Mammary epithelial cell (primary cell): Measurements from ENCODE around the gene EPHB2.

Experiments used
- CTCF ChIP-seq, 2 donors: IDR thresholded peaks in 1 of 2; conservative IDR thresholded peaks in 1 of 2; 2 replicates each; pipeline ENCODE4 v1.5.1; 2011 to 2012; ENCODE audit warnings: inconsistent platforms in 2 of 2, low read length in 2 of 2, mild to moderate bottlenecking in 2 of 2, control low read depth in 1 of 2, low read depth in 1 of 2; ENCODE audit not compliant: insufficient read depth in 1 of 2; ENCODE audit errors: extremely low read depth in 1 of 2
- EZH2 ChIP-seq: IDR thresholded peaks from 2 replicates; pipeline ENCODE4 v1.6.1; 2012; ENCODE audit warnings: low read length, inconsistent platforms, borderline replicate concordance

- TF ChIP-seq EZH2 (no peak), CTCF (conservative IDR thresholded peaks at IDR 0.05 in 1 of 2, IDR thresholded peaks at IDR 0.05 in 1 of 2; ENCODE audit: extremely low read depth in 1 of 2, insufficient read depth in 1 of 2, low read depth in 1 of 2, low read length in 2 of 2) (no peak)
Observed at GRCh38 chr1:22884806-22885530, 174.3 kb downstream of the EPHB2 start.
